Kidney capillary endothelial cell (primary cell): ENCODE measurements around the gene CSMD2.
"Not testable (repeated sequence)": the region's sequence is repeated elsewhere in the genome, so short reads cannot be mapped to it uniquely, and the experiment has no call there.

Experiments used
- DNase-seq: peaks from one replicate; pipeline ENCODE4 v3.0.0-alpha.2; 2018; ENCODE audit warnings: low spot score

Gene CSMD2

GRCh38 chr1:34164771-34165391 is at the start of gene CSMD2:
CSMD2 (minus strand) TSS chr1:34165230; CDS start chr1:34165097, 133 bp downstream.
- DNase-seq: peak; percentile 35

GRCh38 chr1:34213956-34214355 is 48.9 kb upstream of the CSMD2 start:
- no peak for DNase-seq

- no peak for DNase-seq
These were observed 47.6 kb upstream of the CSMD2 start for GRCh38 chr1:34212673-34213072.

- peak; percentile 38 for DNase-seq
These were observed 34.9 kb upstream of the CSMD2 start for GRCh38 chr1:34199927-34200326.

- no peak for DNase-seq
These were observed 27.6 kb upstream of the CSMD2 start for GRCh38 chr1:34192621-34193020.

- DNase-seq: no peak
These were observed 25.7 kb upstream of the CSMD2 start for GRCh38 chr1:34190692-34191091.

- no peak for DNase-seq
These were observed 24.0 kb upstream of the CSMD2 start for GRCh38 chr1:34188985-34189384.

- no peak for DNase-seq
These were observed 23.4 kb upstream of the CSMD2 start for GRCh38 chr1:34188418-34188817.

GRCh38 chr1:34186741-34187494 is 21.9 kb upstream of the CSMD2 start:
- no peak for DNase-seq

- DNase-seq: not testable (repeated sequence)
These were observed 18.4 kb upstream of the CSMD2 start for GRCh38 chr1:34183381-34183780.

- no peak for DNase-seq
These were observed 13.0 kb upstream of the CSMD2 start for GRCh38 chr1:34178072-34178471.

- no peak for DNase-seq
These were observed 12.0 kb upstream of the CSMD2 start, which contains the start of gene C1orf94 for GRCh38 chr1:34176830-34177603. C1orf94 (plus strand) TSS chr1:34176907; CDS start chr1:34177790, 883 bp downstream.

GRCh38 chr1:34175744-34176143 is 10.7 kb upstream of the CSMD2 start:
- no peak for DNase-seq

GRCh38 chr1:34167389-34167788 is 2.4 kb upstream of the CSMD2 start:
- no peak for DNase-seq

GRCh38 chr1:34166625-34167361 is 1.8 kb upstream of the CSMD2 start:
- DNase-seq: no peak

- DNase-seq: no peak
These were observed 1.2 kb upstream of the CSMD2 start for GRCh38 chr1:34166191-34166624.

- no peak for DNase-seq
These were observed 442 bp upstream of the CSMD2 start for GRCh38 chr1:34165422-34165921.

- no peak for DNase-seq
These were observed 968 bp downstream of the CSMD2 start for GRCh38 chr1:34163792-34164731.

GRCh38 chr1:34162852-34163766 is 1.9 kb downstream of the CSMD2 start:
- peak; percentile 62 for DNase-seq

GRCh38 chr1:34156739-34157138 is 8.3 kb downstream of the CSMD2 start:
- no peak for DNase-seq
